ENCODE measurements around the gene MFAP1.
A peak's percentile ranks its signal among the peaks of the same experiment; 100 is the strongest.

Gene MFAP1

GRCh38 chr15:43775411-43775965 lies 49.0 kb downstream of the MFAP1 start:
- DNase-seq, result no peak

GRCh38 chr15:43774062-43774461 lies 50.4 kb downstream of the MFAP1 start:
- DNase-seq, result no peak

- DNase-seq, result no peak
These were observed 51.9 kb downstream of the MFAP1 start for GRCh38 chr15:43772624-43773023.

- no peak for DNase-seq
These were observed 52.7 kb downstream of the MFAP1 start for GRCh38 chr15:43771816-43772215.

- DNase-seq, result peak; percentile 58
These were observed 54.8 kb downstream of the MFAP1 start for GRCh38 chr15:43769584-43770228.

- no peak for DNase-seq
These were observed 60.6 kb downstream of the MFAP1 start for GRCh38 chr15:43763819-43764446.

- no peak for DNase-seq
These were observed 61.7 kb downstream of the MFAP1 start for GRCh38 chr15:43762824-43763223.

Data from stimulated activated CD4-positive, alpha-beta T cell treated with anti-CD3 and anti-CD28 coated beads, Interleukin-12 subunit alpha, Interleukin-12 subunit beta, amount 100 ng/mL, for 4 hours (primary cell).